ENCODE results near the gene TIAM1.

The TIAM1 gene

DNA sequence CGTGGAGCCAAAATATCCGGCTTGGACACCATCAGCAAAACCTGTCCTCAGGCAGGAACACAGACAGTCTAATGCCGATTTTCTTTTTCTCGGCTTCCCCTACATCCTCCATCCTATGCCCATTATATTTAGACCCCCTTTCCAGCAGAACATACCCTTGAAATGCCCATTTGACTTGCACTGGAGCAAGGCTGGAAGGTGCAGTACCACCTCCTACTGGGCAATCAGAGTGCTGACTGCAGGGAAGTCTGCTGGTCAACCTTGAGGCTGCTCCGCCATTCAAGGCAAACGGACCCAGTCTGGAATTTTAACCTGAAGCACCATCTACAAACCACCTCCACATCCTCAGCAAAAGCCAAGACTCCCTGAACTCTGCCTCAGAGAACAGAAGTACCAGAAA is 79.5 kb downstream of the TIAM1 start:
- TF ChIP-seq, protein P1, sequence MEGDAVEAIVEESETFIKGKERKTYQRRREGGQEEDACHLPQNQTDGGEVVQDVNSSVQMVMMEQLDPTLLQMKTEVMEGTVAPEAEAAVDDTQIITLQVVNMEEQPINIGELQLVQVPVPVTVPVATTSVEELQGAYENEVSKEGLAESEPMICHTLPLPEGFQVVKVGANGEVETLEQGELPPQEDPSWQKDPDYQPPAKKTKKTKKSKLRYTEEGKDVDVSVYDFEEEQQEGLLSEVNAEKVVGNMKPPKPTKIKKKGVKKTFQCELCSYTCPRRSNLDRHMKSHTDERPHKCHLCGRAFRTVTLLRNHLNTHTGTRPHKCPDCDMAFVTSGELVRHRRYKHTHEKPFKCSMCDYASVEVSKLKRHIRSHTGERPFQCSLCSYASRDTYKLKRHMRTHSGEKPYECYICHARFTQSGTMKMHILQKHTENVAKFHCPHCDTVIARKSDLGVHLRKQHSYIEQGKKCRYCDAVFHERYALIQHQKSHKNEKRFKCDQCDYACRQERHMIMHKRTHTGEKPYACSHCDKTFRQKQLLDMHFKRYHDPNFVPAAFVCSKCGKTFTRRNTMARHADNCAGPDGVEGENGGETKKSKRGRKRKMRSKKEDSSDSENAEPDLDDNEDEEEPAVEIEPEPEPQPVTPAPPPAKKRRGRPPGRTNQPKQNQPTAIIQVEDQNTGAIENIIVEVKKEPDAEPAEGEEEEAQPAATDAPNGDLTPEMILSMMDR (conservative IDR thresholded peaks at IDR 0.05): no peak; the same call in 1 of the 2 replicates
- peak overlapping the region; percentile 90 for H3K27ac ChIP-seq

DNA sequence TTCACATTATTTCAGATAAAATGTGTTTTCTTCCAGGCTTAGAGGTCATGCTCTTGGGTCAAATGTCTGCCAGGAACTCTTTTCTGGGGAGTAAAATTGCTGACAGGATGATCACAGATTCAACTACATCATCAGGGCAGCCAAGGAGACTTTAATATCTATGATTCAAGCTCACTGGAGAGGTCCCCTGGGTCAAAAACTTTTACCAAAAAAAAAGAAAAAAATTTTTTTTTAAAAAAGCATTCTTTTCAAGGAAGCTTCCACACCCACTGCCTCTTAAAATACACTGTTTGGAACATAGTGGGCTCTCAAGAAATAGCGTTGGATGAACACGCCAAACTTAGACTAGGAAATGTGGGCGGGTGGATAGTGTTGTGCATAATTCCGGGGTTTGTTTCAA is 81.3 kb downstream of the TIAM1 start:
- TF ChIP-seq, protein P1 (conservative IDR thresholded peaks at IDR 0.05): no peak
- no peak overlapping the region for H3K27ac ChIP-seq

DNA sequence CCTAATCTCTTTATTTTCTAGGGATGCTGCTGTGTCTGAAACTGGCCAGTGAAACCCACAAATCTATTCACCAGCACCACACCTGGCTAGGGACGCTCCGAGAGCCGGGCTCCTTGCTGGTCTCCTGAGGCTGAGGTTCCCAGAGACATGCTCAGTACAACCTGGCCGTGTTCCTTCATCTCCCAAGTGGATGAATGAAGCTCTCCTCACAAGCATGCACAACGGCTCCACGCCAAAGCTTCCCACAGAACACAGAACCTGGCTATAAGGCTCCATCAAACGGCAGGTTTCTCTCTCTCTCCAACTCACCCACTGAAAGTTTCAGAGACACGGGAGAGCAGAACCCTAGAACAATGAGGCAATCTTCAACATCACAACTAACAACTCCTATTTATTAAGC is 82.3 kb downstream of the TIAM1 start:
- H3K27ac ChIP-seq: no peak overlapping the region
- TF ChIP-seq, protein P1 (conservative IDR thresholded peaks at IDR 0.05): no peak

DNA sequence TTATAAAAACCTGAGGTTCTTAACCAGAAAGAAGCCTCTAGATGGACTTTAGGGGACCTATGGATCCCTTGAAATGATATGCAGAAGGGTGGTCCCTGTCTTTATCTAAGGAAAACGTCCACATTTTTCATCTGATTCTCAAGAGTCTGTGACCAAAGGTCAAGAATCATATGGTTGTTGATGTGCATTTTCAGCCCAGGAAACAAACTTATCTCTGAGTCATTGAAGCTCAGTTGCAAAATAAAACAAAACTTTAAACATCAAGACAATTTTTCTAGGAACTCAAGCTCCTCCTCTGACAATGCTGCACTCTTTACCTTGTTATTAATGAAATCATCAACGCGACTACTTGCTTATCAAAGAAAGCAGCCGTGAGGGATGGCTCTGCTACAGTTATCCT is 83.3 kb downstream of the TIAM1 start:
- TF ChIP-seq, protein P1 (conservative IDR thresholded peaks at IDR 0.05): no peak

DNA sequence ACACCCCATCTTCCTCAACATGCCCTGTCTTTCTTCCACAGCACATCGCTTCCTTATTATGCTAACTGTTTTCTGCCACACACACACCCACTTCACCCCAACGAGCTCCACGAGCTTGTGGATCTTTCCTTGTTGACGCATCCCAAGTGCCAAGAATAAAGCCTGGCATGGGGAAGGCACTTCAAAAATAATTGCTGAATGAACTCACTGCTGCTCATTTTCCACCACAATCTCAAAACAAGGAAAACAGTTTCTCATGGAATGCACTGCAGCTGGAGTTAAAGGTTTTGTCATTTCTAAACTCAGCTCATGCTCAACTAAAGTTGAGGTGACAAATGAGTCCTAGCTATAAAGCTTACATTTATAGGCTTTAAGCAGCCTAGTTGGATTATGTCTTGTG is 86.0 kb downstream of the TIAM1 start:
- no peak overlapping the region for H3K27ac ChIP-seq
- TF ChIP-seq, protein P1 (conservative IDR thresholded peaks at IDR 0.05): no peak

More for the DNA sequence above, 83.3 kb downstream of the TIAM1 start:
- no peak overlapping the region for H3K27ac ChIP-seq

DNA sequence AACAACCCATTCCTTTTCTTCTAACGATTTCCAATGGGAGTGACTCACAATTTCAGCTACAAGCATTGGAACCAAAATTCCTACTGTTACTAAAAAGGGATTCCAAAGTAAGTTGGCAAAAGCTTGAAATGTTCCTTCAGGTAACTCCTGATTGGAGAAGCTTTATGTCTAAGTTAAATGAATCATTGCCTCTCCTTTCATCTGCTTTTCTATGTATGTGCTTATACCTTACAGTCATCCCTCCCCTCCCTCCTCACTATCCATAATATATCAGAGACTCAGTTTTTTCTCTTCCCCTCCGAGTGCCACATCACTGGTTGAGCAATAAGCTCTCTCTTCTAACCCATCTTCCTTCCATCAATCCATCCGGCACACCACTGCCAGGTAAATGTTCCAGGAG is 86.8 kb downstream of the TIAM1 start:
- H3K27ac ChIP-seq: no peak overlapping the region
- TF ChIP-seq, protein P1 (conservative IDR thresholded peaks at IDR 0.05): no peak

DNA sequence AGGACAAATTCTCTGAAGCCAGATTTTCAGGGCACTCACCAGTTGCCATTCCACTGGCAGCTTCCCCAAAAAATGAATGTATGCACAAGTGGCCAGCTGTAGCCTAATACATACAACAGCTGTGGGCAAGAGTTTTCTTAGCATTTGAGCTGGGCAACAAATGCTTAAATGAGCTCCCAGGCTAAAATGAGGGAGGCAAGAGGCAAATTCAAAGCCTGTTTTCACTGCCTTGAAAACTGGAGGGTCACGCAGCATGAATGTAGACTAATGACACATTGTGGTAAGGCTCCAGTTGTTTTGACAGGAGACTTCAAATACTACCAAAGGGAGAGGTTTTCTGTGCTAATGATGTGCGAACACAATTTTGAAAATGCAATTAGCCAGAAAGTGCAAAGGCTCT is 88.2 kb downstream of the TIAM1 start:
- H3K27ac ChIP-seq: no peak overlapping the region

More for the DNA sequence above, 88.2 kb downstream of the TIAM1 start:
- TF ChIP-seq, protein P1 (conservative IDR thresholded peaks at IDR 0.05): no peak

Data from VCaP (cell line).